ENCODE measurements around the gene GALNT12.
A peak's percentile ranks its signal among the peaks of the same experiment; 100 is the strongest.

The GALNT12 gene

GRCh38 chr9:98783518-98784226 lies 23.8 kb upstream of the GALNT12 start:
- DNase-seq = no peak

DNA sequence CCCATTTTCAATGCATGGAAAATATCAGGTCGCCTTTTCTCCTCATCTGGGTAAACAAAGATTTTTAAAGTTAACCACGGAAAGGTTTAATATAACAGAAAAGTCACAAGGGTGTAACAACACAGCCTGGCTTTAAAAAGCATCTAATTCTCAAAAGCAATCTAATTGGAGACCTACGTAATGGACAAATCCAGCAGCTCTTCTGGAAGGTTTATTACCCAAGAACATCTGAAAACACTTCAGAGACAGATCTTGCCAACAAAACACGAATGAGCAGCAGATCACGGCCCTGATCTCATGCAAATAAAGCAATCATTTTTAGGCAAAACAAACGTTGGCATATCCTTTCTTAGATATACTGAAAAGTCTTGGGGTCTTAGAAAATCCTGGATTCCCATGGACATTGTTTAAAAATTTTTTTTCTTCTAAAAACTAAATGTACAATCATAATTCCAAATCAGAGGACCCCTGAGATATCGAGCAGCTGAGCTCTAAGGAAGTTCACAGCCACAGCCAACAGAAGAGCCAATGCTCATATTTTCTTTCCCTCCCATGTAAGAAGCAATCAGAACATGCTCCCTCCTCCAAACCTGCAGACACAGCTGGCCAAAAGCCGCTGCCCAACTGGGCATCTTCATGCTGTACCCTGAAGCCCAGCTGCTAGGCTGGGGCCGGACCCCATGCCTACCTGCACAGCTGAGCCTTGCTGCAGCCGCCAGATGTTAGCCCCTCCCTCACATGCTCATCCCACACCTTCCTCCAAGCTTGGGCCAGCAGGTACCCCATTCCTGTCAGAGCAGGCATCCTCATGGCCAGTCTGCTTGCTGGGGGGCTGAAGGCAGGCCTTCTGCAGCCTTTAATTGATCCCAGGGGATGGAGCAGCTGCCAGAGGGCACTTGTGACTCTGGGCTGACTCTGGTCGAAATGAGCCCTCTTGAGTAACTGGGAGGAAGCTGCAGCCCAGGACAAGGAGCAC lies 22.4 kb upstream of the GALNT12 start:
- no peak for DNase-seq

- DNase-seq = no peak
Measured at GRCh38 chr9:98786750-98787510, 20.5 kb upstream of the GALNT12 start.

DNA sequence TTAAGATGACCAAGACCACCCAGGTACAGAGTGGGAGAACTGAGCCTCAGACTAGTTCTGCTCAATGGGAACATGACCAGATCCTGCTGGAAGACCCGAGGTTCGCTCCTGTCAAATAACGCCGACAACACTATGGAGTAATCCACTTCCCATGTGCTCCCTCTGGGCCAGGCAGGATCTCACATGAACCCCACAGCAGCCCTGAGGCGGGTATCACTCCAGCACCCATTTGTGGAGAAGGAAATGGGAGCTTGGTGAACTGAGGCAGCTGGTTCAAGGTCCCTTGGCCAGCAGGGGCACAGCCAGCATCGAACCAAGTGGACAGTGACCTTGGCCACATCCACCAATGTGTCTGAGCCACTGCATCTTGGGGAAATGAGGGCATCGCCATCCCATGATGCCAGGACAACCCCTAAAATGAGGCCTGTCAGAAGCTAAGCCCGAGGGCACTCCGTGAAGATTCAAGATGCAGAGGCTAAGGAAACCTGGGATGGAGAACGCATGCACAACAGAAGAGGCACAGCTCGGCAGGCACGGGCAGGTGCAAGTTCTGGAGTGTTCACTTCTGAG lies 19.6 kb upstream of the GALNT12 start:
- no peak for DNase-seq

DNA sequence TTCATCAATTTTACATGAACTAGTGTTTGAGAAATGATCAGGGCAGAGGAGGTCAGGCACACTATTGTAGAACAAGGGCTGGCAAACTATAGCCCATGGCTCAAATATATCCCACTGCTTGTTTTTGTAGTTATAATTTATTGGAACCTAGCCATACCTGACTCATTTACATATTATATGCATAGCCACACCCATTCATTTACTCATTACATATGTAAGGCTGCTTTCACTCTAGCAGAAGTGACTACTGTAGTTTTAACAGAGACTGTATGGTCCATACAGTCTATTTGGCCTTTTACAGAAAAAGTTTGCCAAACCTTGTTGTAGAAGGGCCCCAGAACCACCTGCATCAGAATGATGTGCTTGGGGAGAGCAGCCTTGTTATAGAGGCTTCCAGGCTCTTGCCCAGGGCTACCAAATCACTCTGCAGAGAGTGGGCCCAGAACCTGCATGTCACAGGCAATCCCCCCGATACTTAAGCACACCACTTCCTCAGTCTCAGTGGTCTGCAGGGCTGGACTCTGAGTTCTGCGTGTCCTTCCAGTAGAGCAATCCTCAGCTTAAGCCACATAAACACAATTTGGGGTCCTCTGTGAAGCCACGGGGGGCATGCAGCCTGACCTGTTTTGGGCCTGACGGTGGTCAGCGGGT lies 17.9 kb upstream of the GALNT12 start:
- DNase-seq = no peak

- no peak for DNase-seq
Measured at GRCh38 chr9:98790134-98790841, 17.2 kb upstream of the GALNT12 start.

DNA sequence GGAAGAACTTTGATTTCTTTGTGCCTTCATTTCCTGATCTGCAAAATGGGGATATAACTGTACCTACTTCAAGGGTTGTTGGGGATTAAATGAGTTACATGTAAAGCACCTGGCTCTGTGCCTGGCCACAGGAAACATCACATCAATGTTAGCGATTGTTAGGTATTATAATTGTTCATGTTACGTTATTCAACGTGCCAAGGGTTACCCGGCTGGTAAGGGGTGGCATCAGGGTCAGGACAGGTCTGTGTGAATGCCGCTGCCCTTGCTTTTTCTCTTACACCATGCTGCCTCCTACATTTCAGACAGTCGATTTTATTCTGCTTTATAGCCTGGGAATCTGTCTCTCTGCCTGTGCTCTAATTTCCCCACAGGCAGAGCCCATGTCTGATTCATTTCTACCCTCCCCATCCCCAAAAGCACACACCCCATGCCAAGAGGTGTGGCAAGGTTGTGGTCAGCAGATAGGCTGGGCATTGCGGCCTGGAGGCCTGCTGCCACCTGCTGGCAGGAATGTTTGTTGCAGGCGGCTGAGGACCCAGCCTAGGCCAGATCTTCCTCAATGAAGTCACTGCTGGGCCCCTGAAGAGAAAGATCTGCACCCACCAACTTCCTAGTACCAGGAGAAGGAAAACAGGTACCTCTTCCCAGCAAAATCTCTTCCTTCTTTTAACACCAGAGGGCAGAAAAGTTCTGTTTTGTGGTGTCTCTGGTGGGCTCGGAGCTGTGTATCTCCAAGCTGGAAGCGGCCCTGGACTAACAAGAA lies 16.4 kb upstream of the GALNT12 start:
- DNase-seq = peak; percentile 13

DNA sequence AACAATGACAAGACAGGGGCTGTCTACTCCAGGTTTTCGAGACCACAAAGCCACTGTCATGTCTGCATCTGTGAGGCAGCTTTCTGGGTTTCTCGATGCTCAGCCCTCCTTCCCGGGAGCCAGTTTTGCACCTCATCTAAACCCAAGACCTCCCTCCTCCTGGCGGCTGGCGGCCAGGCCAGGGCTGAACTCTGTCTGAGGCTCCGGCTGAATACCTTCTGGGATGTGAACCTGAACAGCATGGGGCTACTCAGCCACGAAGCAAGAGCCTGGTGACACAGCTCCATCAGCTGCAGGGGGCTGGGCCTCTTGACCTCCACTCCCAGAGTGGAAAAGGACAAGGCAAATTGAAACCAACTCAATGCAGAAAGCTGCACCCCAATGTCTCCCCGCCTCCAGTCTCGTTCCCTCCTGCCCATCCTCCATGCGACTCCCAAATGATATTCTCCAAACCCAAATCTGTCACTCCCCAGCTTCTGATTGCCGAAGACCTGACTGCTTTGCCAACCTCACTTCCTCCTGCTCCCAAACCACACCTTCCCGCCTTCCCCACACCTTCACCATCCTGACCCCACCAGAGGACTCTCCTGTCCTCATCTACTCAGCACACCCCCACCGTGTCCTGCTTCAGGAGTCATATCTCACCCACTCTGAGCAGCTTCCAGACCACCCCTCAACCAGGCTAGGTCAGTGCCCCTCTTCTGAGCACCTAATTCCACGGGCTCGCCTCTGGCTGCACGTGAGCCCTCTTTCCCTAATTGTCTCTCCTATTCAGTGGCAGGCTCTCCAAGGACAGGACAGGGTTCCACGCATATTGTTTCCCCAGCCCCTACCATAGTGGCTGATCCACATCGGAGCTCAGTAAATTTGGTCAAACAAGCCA lies 15.6 kb upstream of the GALNT12 start:
- DNase-seq = no peak

DNA sequence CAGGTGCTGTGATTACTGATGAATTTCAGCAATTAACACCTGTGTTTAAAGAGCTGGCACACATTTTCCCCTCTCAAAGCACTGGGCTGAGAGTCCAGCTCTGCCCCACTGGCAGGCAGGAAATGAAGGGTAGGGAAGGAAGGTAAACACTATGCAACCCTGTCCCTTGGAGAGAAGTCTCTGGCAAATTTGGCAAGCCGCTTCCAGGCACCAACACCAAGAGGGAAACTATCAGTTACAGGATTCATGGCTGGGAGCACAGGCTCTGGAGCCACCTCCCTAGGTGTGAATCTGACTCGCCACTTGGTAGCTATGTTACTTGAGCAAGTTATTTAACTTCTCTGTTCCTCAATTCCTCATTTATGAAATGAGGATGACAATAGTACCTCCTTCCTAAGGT lies 14.4 kb upstream of the GALNT12 start:
- DNase-seq = no peak

- DNase-seq = no peak
Measured at GRCh38 chr9:98794802-98795201, 12.7 kb upstream of the GALNT12 start.

- DNase-seq = no peak
Measured at GRCh38 chr9:98795295-98795955, 12.0 kb upstream of the GALNT12 start.

DNA sequence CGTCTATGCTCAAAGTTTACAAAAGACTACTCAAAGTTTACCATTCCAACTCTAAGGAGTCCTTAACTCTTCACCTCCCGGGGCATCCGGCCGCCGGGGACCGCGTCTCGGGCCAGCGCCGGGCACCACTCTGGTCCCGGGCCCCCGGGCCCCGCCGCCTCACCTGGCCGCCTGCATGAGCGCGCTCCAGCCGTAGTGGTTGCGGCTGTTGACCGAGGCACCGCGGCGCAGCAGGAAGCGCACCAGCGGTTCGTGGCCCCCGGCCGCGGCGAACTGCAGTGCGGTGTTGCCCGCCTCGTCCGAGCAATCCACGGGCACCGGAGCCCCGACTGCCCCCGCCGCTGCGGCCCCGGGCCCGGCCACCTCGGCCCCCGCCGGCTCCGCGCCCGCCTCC lies 11.5 kb upstream of the GALNT12 start:
- DNase-seq = no peak

GRCh38 chr9:98796364-98797101 lies 10.9 kb upstream of the GALNT12 start, which contains the start of gene ANKS6:
Gene ANKS6, minus strand, starts transcription at chr9:98796555. Its CDS starts 64 bp downstream, at chr9:98796491.
- peak; percentile 28 for DNase-seq

- DNase-seq = no peak
Measured at GRCh38 chr9:98797491-98797890, 10.0 kb upstream of the GALNT12 start.

DNA sequence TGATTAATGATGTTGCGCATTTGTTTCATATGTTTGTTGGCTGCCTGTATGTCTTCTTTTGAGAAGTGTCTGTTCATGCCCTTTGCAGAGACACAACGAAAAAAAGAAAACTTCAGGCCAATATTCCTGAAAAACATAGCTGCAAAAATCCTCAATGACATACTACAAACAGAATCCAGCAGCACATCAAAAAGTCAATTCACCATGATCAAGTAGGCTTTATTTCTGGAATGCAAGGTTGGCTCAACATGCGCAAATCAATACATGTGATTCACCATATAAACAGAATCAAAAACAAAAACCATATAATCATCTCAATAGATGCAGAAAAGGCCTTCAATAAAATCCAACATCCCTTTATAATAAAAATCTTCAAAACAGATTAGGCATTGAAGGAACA lies 9.2 kb upstream of the GALNT12 start:
- no peak for DNase-seq

DNA sequence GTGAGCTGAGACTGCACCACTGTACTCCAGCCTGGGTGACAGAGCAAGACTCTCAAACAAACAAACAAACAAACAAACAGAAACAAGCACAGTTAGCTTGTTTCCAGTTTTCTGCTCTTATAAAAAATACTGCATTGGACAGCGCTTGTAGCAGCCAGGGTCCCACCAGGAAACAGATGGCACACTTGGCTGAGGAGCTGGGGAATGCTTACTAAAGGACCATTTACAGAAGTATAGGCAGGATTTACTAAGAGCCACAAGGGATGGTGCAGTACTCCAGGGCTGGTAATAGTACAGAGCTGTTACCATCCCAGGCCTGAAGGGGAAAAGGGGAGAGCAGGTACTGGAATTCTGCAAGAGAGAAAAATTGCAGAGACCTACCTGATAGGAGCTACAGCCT lies 5.9 kb upstream of the GALNT12 start:
- no peak for DNase-seq

- no peak for DNase-seq
Measured at GRCh38 chr9:98801969-98802371, 5.5 kb upstream of the GALNT12 start.

GRCh38 chr9:98804083-98804482 lies 3.4 kb upstream of the GALNT12 start:
- no peak for DNase-seq
